Measurements from ENCODE around the gene NUP188.
A peak's percentile ranks its signal among the peaks of the same experiment; 100 is the strongest.
"Not testable (repeated sequence)": the region's sequence is repeated elsewhere in the genome, so short reads cannot be mapped to it uniquely, and the experiment has no call there.

Gene NUP188

GRCh38 chr9:128946571-128947276 lies 775 bp upstream of the NUP188 start:
- DNase-seq = no peak

- no peak for DNase-seq
Observed at GRCh38 chr9:128947277-128947526, 297 bp upstream of the NUP188 start.

GRCh38 chr9:128961403-128961802 lies 13.9 kb downstream of the NUP188 start:
- DNase-seq = not testable (repeated sequence)

- no peak for DNase-seq
Observed at GRCh38 chr9:128969491-128969890, 22.0 kb downstream of the NUP188 start.

GRCh38 chr9:128972956-128973355 lies 25.5 kb downstream of the NUP188 start:
- no peak for DNase-seq

- DNase-seq = no peak
Observed at GRCh38 chr9:128979111-128979510, 31.6 kb downstream of the NUP188 start.

- DNase-seq = no peak
Observed at GRCh38 chr9:128983536-128983935, 36.0 kb downstream of the NUP188 start.

GRCh38 chr9:128986671-128987070 lies 39.2 kb downstream of the NUP188 start:
- no peak for DNase-seq

- DNase-seq = no peak
Observed at GRCh38 chr9:128987805-128988204, 40.3 kb downstream of the NUP188 start.

- DNase-seq = no peak
Observed at GRCh38 chr9:128992995-128993394, 45.5 kb downstream of the NUP188 start.

- no peak for DNase-seq
Observed at GRCh38 chr9:128995791-128996190, 48.3 kb downstream of the NUP188 start.

GRCh38 chr9:128998462-128998861 lies 51.0 kb downstream of the NUP188 start:
- no peak for DNase-seq

- peak; percentile 87 for DNase-seq
Observed at GRCh38 chr9:128999581-129000206, 52.2 kb downstream of the NUP188 start.

GRCh38 chr9:129001504-129002325 lies 54.2 kb downstream of the NUP188 start:
- no peak for DNase-seq

GRCh38 chr9:129002992-129003391 lies 55.5 kb downstream of the NUP188 start:
- DNase-seq = no peak

GRCh38 chr9:129004173-129004572 lies 56.7 kb downstream of the NUP188 start:
- DNase-seq = not testable (repeated sequence)

GRCh38 chr9:129005336-129005997 lies 58.0 kb downstream of the NUP188 start:
- DNase-seq = no peak

- DNase-seq = peak; percentile 71
Observed at GRCh38 chr9:129006328-129007034, 59.0 kb downstream of the NUP188 start.

- DNase-seq = no peak
Observed at GRCh38 chr9:129007035-129007765, 59.7 kb downstream of the NUP188 start.

GRCh38 chr9:129007766-129008468 lies 60.4 kb downstream of the NUP188 start:
- no peak for DNase-seq

GRCh38 chr9:129008469-129008965 lies 61.0 kb downstream of the NUP188 start:
- no peak for DNase-seq

Data from MV-4-11 (cell line).